ENCODE measurements around the gene ZSCAN10. TPM values are rescaled to one million over a fixed set of nuclear protein-coding genes. Genes with fewer than 3 reads are reported as not detected.
"Not testable (repeated sequence)": the region's sequence is repeated elsewhere in the genome, so short reads cannot be mapped to it uniquely, and the experiment has no call there.

The ZSCAN10 gene
- total RNA-seq, 2 experiments from 2014 or later, result 0.11 to 0.30 TPM

DNA sequence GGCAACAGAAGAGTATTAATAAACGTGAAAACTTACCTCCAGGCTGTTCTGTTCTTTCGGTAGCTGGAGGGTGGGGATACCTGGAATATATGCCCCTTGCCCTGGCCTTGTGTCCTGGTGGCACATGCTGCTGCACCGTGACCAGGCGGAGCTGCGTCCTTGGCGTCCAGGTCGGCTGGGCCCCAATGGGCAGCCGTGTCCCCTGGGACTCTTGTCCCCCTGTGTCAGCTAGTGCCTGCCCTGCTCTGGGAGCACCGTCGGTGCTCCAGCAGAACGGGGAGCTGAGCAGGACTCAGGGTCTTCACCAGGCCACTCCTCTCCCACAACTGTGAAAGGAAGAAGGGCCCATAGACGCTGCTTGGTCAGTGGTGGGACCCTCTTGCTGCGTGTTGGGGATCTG is 43.7 kb upstream of the ZSCAN10 start:
- ChIA-PET POLR2A (no interaction called here), CTCF (interaction anchor here (1.0 to 2.4 kb wide), 3 partner anchors 8 to 114 kb away, joined by 3 to 9 read pairs (median 5); partner anchors contain the start of gene ZNF213)
- no peak overlapping the region for H3K4me3 Mint-ChIP-seq
- H3K27me3 Mint-ChIP-seq, result no peaks in the 10 kb centered on the region
- ATAC-seq (no peak), DNase-seq (no peak)
- H3K4me1 Mint-ChIP-seq, result no peaks in the 10 kb centered on the region
- no peak overlapping the region for H3K27ac Mint-ChIP-seq
- H3K36me3 Mint-ChIP-seq (ENCODE audit: low read depth), result peaks cover 8% of the 10 kb centered on the region
- intact Hi-C loops (cut with DNase I, micrococcal nuclease), result no loop called here
- H3K9me3 Mint-ChIP-seq (ENCODE audit: low read depth), result no peaks in the 10 kb centered on the region

DNA sequence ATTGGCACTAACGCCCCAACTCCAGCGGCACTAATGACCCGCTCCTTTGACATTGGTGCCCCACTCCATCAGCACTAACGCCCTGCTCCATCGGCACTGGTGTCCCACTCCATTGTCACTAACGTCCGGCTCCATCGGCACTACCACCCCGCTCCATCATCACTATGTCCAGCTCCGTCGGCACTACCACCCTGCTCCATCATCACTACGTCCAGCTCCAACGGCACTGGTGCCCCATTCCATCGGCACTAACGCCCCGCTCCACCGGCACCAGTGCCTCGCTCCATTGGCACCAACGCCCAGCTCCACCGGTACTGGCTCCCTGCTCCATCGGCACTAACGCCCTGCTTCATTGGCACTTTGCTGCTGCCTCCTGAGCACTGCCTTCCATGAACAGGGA is 43.2 kb upstream of the ZSCAN10 start:
- CTCF ChIA-PET, result interaction anchor here (2.4 kb wide), 1 partner anchor 13 kb away, joined by 9 read pairs; no protein-coding TSS in a partner anchor
- DNase-seq, result no peak
- POLR2A ChIA-PET, result no interaction called here
- Mint-ChIP-seq H3K27ac (no peak overlapping the region), H3K36me3 (ENCODE audit: low read depth) (peaks cover 8% of the 10 kb centered on the region), H3K27me3 (no peaks in the 10 kb centered on the region), H3K9me3 (ENCODE audit: low read depth) (no peaks in the 10 kb centered on the region), H3K4me1 (no peaks in the 10 kb centered on the region), H3K4me3 (no peak overlapping the region)
- intact Hi-C loops (cut with DNase I, micrococcal nuclease), result no loop called here
- no peak for ATAC-seq

DNA sequence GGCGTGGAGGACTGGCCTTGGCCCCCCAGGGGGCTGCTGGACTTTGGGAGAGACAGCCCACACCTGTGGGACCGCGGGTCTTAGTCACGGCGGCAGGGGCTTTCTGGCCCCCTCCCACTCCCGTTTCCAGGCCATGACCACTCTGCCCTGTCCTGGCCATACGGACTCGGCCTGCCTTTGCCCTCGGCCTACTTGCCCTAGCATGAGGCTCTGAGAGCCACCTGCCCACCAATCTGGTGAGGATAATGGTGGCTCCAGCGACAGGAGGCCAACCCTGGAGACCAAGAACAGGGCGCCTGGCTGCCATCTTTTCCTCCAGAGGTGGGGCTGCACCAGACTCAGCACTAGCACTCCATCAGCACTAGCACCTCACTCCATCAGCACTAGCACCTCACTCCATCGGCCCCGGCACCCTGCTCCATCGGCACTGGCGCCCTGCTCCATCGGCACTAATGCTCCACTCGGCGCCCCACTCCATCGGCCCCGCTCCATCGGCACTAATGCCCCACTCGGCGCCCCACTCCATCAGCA is 42.8 kb upstream of the ZSCAN10 start:
- no peaks in the 10 kb centered on the region for H3K9me3 Mint-ChIP-seq (ENCODE audit: low read depth)
- POLR2A ChIA-PET, result no interaction called here
- H3K27ac Mint-ChIP-seq, result no peak overlapping the region
- no peak for DNase-seq
- H3K36me3 Mint-ChIP-seq (ENCODE audit: low read depth), result peaks cover 8% of the 10 kb centered on the region
- no peak overlapping the region for H3K4me3 Mint-ChIP-seq
- H3K4me1 Mint-ChIP-seq, result no peaks in the 10 kb centered on the region
- intact Hi-C loops (cut with DNase I, micrococcal nuclease), result no loop called here
- no peak for ATAC-seq
- no peaks in the 10 kb centered on the region for H3K27me3 Mint-ChIP-seq
- CTCF ChIA-PET, result interaction anchor here (1.4 to 2.4 kb wide), 2 partner anchors 12 kb away, joined by 5 to 9 read pairs; no protein-coding TSS in a partner anchor

DNA sequence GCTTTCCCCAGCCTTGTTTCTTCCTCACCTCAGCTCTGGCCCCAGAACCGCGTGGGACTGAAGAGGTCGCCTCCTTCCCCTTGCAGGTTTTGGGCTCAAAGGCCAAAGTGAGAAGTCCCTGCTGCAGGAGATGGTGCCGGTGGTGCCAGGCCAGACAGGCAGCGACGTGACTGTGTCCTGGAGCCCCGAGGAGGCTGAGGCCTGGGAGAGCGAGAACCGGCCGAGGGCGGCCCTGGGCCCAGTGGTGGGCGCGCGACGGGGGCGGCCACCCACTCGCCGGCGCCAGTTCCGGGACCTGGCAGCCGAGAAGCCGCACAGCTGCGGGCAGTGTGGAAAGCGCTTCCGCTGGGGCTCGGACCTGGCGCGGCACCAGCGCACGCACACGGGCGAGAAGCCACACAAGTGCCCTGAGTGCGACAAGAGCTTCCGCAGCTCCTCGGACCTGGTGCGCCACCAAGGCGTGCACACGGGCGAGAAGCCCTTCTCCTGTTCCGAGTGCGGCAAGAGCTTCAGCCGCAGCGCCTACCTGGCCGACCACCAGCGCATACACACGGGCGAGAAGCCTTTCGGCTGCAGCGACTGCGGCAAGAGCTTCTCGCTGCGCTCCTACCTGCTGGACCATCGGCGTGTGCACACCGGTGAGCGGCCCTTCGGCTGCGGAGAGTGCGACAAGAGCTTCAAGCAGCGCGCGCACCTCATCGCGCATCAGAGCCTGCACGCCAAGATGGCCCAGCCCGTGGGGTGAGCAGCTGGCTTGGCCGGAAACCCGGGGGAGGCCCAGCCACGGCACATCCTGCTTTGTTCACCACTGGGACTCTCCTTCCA is 41.7 kb upstream of the ZSCAN10 start:
- H3K36me3 Mint-ChIP-seq (ENCODE audit: low read depth), result peaks cover 8% of the 10 kb centered on the region
- H3K4me3 Mint-ChIP-seq, result no peak overlapping the region
- ATAC-seq, result no peak
- intact Hi-C loops (cut with DNase I, micrococcal nuclease), result no loop called here
- DNase-seq, result no peak
- H3K4me1 Mint-ChIP-seq, result peaks cover 4% of the 10 kb centered on the region
- no peaks in the 10 kb centered on the region for H3K27me3 Mint-ChIP-seq
- CTCF ChIA-PET, result interaction anchor here (0.8 to 1.4 kb wide), 3 partner anchors 10 to 20 kb away, joined by 3 to 5 read pairs (median 3); no protein-coding TSS in a partner anchor
- POLR2A ChIA-PET, result no interaction called here
- no peaks in the 10 kb centered on the region for H3K9me3 Mint-ChIP-seq (ENCODE audit: low read depth)
- H3K27ac Mint-ChIP-seq, result no peak overlapping the region

DNA sequence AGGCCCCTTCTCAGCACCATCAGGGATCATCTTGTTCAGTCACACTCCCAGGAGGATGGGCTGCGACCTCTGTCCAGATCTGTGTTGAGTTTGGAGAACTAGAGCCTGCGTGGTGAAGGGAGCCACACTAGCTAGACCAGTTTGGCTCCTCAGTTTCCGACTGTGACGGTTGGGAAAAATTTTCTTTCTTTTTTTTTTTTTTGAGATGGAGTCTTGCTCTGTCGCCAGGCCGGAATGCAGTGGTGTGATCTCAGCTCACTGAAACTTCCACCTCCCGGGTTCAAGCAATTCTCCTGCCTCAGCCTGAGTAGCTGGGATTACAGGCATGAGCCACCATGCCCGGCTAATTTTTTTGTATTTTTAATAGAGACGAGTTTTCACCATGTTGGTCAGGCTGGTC is 40.5 kb upstream of the ZSCAN10 start:
- ATAC-seq; H3K4me3 Mint-ChIP-seq; H3K27me3 Mint-ChIP-seq; POLR2A ChIA-PET; DNase-seq; H3K4me1 Mint-ChIP-seq; intact Hi-C loops (cut with DNase I, micrococcal nuclease); H3K9me3 Mint-ChIP-seq (ENCODE audit: low read depth); H3K36me3 Mint-ChIP-seq (ENCODE audit: low read depth); H3K27ac Mint-ChIP-seq: not testable (repeated sequence)
- CTCF ChIA-PET, result interaction anchor here (0.6 kb wide), 1 partner anchor 223 kb away, joined by 3 read pairs; no protein-coding TSS in a partner anchor

DNA sequence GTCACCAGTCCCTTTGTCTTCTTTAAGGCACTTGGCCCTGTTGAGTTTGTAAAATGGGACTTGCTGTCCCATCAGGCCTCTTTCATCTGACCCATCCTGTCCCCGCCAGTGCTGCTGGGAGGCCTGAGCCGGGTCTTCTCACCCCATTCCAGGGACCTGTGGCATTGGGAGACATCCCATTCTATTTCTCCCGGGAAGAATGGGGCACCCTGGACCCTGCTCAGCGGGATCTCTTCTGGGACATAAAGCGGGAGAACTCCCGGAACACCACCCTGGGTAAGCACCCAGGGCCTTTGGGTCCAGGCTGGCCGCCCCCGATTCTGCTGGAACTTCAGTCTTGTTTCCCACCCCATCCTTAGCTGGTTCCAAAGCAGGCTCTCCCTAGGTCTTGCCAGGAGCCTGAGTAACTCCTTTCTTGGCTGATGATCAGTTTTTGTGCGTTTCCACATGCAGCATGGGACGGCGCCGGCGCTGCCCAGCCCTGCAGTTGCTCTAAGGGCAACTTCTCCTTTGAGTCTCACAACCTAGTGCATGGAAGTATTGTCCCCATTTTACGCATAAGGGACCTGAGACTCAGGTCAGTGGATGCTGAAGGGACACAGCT is 39.8 kb upstream of the ZSCAN10 start:
- no peaks in the 10 kb centered on the region for H3K27me3 Mint-ChIP-seq
- no peak for ATAC-seq
- peaks cover 8% of the 10 kb centered on the region for H3K36me3 Mint-ChIP-seq (ENCODE audit: low read depth)
- H3K4me1 Mint-ChIP-seq, result peaks cover 10% of the 10 kb centered on the region
- no peak overlapping the region for H3K27ac Mint-ChIP-seq
- DNase-seq, result no peak
- POLR2A ChIA-PET, result no interaction called here
- intact Hi-C loops (cut with DNase I, micrococcal nuclease), result no loop called here
- H3K9me3 Mint-ChIP-seq (ENCODE audit: low read depth), result no peaks in the 10 kb centered on the region
- CTCF ChIA-PET, result interaction anchor here (0.6 kb wide), 1 partner anchor 223 kb away, joined by 3 read pairs; no protein-coding TSS in a partner anchor
- H3K4me3 Mint-ChIP-seq, result no peak overlapping the region

DNA sequence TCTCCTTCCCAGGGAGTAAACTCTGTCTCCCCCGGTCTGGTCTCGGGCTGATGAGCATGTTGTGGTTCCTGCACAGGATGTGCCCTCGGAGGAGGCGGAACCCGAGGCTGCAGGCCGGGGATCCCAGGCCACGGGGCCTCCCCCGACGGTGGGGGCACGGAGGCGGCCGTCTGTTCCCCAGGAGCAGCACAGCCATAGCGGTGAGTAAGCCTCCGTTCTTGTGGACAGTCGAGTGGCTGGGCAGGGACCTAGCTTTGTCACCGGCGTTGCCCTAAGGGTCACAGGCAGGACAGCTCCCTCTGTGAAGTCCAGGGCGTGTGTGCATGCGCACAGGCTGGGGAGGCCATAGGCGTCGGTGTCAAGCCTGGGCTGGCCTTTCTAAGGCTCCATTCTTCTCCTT is 39.2 kb upstream of the ZSCAN10 start:
- peaks cover 8% of the 10 kb centered on the region for H3K36me3 Mint-ChIP-seq (ENCODE audit: low read depth)
- intact Hi-C loops (cut with DNase I, micrococcal nuclease), result no loop called here
- ChIA-PET POLR2A (no interaction called here), CTCF (interaction anchor here (1.7 to 4.8 kb wide), 2 partner anchors 9 to 12 kb away, joined by 10 to 27 read pairs; no protein-coding TSS in a partner anchor)
- H3K9me3 Mint-ChIP-seq (ENCODE audit: low read depth), result no peaks in the 10 kb centered on the region
- DNase-seq (no peak), ATAC-seq (no peak)
- H3K27ac Mint-ChIP-seq, result no peak overlapping the region
- H3K4me1 Mint-ChIP-seq, result peaks cover 13% of the 10 kb centered on the region
- H3K4me3 Mint-ChIP-seq, result no peak overlapping the region
- H3K27me3 Mint-ChIP-seq, result no peaks in the 10 kb centered on the region

DNA sequence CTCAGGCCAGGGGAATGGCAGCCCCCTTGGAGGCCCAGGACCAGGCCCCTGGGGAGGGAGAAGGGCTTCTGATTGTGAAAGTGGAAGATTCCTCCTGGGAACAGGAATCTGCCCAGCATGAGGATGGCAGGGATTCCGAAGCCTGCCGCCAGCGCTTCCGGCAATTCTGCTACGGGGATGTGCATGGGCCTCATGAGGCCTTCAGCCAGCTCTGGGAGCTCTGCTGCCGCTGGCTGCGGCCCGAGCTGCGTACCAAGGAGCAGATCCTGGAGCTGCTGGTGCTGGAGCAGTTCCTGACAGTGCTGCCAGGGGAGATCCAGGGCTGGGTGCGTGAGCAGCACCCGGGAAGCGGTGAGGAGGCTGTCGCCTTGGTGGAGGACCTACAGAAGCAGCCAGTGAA is 38.2 kb upstream of the ZSCAN10 start:
- ATAC-seq, result no peak
- intact Hi-C loops (cut with DNase I, micrococcal nuclease), result no loop called here
- H3K27ac Mint-ChIP-seq, result no peak overlapping the region
- no peaks in the 10 kb centered on the region for H3K27me3 Mint-ChIP-seq
- H3K4me3 Mint-ChIP-seq, result no peak overlapping the region
- peaks cover 21% of the 10 kb centered on the region for H3K4me1 Mint-ChIP-seq
- POLR2A ChIA-PET, result no interaction called here
- no peaks in the 10 kb centered on the region for H3K9me3 Mint-ChIP-seq (ENCODE audit: low read depth)
- CTCF ChIA-PET, result interaction anchor here (0.7 to 4.8 kb wide), 3 partner anchors 8 to 1303 kb away, joined by 9 to 27 read pairs (median 10); no protein-coding TSS in a partner anchor
- peaks cover 4% of the 10 kb centered on the region for H3K36me3 Mint-ChIP-seq (ENCODE audit: low read depth)
- DNase-seq, result no peak

DNA sequence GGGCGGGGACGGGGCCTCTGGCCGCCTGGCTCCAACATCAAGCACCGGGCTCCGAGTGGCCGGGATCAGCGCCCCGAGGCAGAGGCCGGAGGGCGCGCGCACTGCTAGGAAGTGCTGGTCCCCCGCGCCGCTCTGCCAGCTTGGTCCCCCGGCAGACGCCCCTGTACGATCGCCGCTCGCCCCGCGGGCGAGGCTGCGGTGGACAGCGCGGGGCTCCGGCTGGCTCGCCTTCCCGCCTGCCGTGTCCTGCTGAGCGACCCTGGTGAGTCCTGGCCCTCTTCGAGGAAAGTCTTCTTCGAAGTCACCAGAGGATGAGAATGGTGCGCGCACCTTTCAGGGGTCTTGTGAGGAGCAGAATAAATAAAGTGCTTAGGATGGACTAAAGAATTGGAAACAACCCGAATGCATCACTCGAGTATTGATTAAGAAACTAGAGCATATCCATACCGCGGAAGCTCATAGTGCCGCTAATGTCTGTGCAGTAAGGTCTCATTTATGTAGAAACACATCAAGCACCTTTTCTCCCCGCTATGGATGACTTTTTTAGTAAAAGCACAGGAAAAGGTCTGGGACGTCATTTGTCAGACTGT is 36.1 kb upstream of the ZSCAN10 start:
- Mint-ChIP-seq H3K36me3 (ENCODE audit: low read depth) (peaks cover 5% of the 10 kb centered on the region), H3K27ac (peak overlapping the region; percentile 93), H3K27me3 (no peaks in the 10 kb centered on the region), H3K4me1 (peaks cover 26% of the 10 kb centered on the region), H3K4me3 (peak overlapping the region; percentile 98), H3K9me3 (ENCODE audit: low read depth) (no peaks in the 10 kb centered on the region)
- ChIA-PET POLR2A (interaction anchor here (0.6 to 2.4 kb wide), 11 partner anchors 10 to 147 kb away, joined by 3 to 16 read pairs (median 3); partner anchors contain the start of genes HCFC1R1 and THOC6), CTCF (interaction anchor here (0.5 to 4.8 kb wide), 22 partner anchors 8 to 266 kb away, joined by 3 to 27 read pairs (median 6); partner anchors contain the start of gene ZNF174)
- intact Hi-C loops (cut with DNase I, micrococcal nuclease), result loop anchor here in 1 of 2 experiments (1.0 to 2.0 kb wide), 3 partner anchors 15 to 147 kb away; partner anchors contain the start of gene THOC6
- no peak for DNase-seq
- peak; percentile 40 for ATAC-seq

DNA sequence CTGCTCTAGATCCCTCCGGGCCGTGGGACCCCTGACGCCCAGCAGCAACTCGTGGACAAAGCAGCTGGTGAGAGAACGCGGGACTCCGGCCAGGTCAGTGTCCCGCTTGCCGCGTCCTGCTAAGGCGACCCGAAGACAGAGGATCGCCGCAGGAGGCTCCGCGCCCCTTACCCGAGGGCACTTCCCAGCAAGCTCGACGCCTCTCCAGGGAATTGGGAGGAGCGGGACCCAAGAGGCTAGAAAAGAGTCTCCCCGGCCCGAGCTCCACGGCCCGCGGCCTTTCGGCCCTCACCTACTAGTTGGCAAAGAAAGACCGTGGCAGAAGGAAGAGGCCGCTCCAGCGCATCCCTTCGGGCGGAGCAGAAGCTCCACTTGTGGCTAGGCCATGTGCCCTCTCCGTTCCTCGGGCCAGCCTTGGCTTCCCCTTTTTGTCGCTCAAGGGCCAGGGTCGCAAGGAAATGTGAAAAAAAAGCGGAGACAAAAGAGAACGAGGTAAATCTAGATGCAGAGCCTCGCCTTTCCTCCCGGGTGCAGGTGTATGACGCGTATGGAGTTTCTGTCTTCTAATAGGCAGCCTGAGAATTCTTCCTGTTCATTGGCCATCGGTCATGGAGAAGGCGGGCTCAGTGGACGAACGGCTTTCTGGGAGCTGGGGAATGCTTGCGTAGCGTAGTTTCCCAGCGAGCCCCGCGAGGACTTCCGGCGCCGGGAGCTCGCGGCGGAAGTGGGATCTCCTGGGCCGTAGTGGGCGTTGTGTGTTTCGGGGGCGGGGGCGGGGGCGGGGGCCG is 35.4 kb upstream of the ZSCAN10 start, which contains the start of gene ZNF213:
TSS of gene ZNF213 (plus strand) at position 692 of the 788 bp plus-strand sequence. CDS start 2,252 bp downstream, outside the sequence.
- Mint-ChIP-seq H3K36me3 (ENCODE audit: low read depth) (peaks cover 9% of the 10 kb centered on the region), H3K4me3 (peak within 1 kb of the TSS; percentile 98), H3K4me1 (peaks cover 33% of the 10 kb centered on the region), H3K9me3 (ENCODE audit: low read depth) (no peaks in the 10 kb centered on the region), H3K27me3 (no peaks in the 10 kb centered on the region), H3K27ac (peak within 1 kb of the TSS; percentile 95)
- ChIA-PET CTCF (interaction anchor here (0.6 to 4.8 kb wide), 23 partner anchors 9 to 267 kb away, joined by 3 to 27 read pairs (median 6); partner anchors contain the start of gene ZNF174), POLR2A (interaction anchor here (0.6 to 2.4 kb wide), 11 partner anchors 10 to 148 kb away, joined by 3 to 16 read pairs (median 3); partner anchors contain the start of genes HCFC1R1 and THOC6)
- intact Hi-C loops (cut with DNase I, micrococcal nuclease), result loop anchor here (1.0 to 2.0 kb wide), 11 partner anchors 10 to 323 kb away; partner anchors contain the start of genes THOC6 (in 1 of the 2) and ZNF263 (in 1 of the 2)
- peak; percentile 97 for ATAC-seq
- DNase-seq, result peak; percentile 96
